ENCODE measurements around the gene GALNT2.

GALNT2 gene

DNA sequence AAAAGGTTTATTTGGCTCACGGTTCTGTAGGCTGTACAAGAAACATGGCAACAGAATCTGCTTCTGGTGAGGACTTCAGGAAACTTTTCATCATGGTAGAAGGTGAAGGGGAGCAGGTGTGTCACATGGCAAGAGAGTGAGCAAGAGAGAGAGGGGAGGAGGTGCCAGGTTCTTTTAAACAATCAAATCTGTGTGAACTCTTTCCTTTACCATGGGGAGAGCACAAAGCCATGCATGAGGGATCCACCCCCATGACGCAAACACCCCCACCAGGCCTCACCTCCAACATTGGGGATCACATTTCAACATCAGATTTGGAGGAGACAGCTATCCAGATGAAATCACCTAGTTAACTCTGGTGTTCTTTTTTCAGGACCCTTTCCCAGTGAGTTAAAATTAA, 103.6 kb downstream of the GALNT2 start:
- no peak for DNase-seq

DNA sequence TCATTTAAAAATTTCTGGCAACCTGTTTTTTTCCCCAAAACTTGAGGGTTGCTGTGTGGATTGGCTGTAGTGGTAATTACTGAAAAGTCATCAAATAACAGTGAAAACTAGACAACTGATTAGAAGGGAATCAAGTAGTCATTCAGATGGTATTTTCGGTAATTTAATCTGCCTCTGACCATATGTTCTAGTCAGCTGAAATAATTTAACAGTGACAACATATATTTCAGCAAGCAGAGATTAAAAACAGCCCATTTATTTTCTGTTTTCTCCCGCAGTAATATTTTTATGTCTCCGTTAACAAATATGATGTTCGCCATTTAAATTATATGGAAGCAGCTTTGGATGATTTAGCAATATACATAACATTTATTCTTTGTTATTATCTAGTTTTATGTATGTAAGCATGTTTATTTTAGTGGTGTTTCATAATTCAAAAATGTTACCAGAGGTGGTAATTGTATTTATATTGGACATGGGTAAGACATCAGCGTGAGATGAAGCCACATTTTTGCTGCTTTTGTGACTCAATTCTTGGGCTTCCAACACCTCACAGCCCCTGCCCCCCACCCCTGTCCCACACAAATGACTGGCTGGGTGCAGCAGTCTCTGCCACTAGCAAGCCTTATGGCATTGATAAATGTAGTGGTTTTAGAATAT, 104.4 kb downstream of the GALNT2 start:
- peak; percentile 71 for DNase-seq

GRCh38 chr1:230172016-230172537, 105.0 kb downstream of the GALNT2 start:
- no peak for DNase-seq

DNA sequence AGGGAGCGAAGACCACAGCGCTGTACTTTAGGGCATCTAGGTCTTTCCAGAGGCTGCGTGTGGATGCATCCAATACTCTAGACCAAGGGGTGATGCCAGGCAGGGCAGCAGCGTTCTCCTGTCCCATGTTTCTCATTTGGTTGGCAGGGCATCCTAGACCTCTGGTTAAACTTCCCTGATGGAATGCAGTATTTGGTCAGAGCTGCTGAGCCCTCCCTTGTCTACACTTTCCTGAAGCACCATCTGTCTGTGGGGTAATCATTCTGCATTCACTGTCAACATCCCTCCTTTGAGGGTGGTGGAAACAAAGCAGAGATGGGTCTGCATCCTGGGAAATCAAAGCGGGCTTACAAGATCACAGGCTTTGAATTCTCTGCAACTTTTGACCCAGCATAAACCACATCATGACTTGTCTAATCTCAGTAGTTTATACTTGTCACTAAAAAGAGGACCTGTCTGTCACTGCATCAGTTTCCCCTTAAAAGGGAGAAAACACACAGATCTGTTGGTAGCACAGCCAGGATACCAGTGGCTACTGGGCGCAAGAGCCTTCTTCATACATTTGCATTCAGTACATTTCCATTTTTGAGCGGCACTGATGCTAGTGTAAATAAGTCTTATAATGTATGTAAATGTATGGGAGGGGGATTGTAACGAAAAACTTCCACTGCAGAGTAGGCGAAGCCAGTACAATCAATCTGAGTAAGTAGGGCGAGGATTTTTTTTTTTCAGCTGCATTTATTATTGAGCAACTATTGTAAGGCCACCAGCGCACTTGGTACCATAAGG, 106.3 kb downstream of the GALNT2 start:
- DNase-seq: no peak

GRCh38 chr1:230174041-230174440, 107.0 kb downstream of the GALNT2 start:
- DNase-seq: no peak

- DNase-seq: no peak
Observed at GRCh38 chr1:230174471-230175162, 107.6 kb downstream of the GALNT2 start.

GRCh38 chr1:230175163-230175747, 108.2 kb downstream of the GALNT2 start:
- DNase-seq: no peak

DNA sequence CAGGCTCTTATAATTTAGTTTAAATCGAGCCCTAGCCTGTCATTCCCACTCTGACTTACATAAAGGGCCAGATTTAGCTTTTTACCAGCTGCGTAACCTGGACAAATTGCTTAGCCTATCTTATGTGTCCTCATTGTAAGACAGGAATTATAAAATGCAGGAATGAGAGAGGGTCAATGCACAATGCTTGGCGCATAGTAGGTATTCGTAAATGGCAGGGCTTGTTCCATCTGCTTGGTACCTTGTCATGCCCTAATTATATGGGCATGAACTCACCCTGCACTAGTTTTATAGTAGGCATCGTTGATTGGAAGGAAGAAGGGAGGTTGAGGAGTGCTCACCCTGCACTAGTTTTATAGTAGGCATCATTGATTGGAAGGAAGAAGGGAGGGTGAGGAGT, 108.8 kb downstream of the GALNT2 start:
- DNase-seq: no peak

DNA sequence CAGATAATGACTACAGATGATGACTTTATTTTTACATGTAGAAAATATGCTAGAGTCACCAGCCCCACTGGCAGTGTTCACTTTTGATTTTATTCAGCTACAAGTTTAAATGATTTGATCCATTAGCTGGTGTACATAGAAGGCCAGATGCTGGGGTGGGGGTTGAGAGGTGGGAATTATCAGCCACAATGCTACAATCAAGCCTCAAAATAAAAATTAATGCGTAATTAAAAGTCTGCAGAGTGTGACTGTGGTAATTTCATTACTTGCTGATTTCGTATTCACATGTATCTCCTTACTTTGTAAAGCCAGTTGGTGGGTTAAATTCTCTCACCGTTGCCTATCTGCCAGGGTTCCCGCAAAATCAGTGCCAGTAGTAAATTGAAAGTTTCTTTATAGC, 109.3 kb downstream of the GALNT2 start:
- DNase-seq: no peak

- peak; percentile 29 for DNase-seq
Observed at GRCh38 chr1:230176871-230177411, 109.9 kb downstream of the GALNT2 start.

DNA sequence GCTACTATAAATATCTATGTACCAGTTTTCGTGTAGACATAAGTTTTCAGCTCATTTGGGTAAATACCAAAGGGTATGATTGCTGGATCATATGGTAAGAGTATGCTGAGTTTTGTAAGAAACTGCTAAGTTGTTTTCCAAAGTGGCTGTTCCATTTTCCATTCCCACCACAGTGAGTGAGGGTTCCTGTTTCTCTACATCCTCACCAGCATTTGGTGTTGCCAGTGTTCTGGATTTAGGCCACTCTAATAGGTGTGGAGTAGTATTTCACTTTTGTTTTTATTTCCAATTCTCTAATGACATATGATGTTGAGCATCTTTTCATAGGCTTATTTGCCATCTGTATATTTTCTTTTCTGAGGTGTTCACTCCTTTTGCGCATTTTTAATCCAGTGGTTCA, 112.2 kb downstream of the GALNT2 start:
- no peak for DNase-seq

DNA sequence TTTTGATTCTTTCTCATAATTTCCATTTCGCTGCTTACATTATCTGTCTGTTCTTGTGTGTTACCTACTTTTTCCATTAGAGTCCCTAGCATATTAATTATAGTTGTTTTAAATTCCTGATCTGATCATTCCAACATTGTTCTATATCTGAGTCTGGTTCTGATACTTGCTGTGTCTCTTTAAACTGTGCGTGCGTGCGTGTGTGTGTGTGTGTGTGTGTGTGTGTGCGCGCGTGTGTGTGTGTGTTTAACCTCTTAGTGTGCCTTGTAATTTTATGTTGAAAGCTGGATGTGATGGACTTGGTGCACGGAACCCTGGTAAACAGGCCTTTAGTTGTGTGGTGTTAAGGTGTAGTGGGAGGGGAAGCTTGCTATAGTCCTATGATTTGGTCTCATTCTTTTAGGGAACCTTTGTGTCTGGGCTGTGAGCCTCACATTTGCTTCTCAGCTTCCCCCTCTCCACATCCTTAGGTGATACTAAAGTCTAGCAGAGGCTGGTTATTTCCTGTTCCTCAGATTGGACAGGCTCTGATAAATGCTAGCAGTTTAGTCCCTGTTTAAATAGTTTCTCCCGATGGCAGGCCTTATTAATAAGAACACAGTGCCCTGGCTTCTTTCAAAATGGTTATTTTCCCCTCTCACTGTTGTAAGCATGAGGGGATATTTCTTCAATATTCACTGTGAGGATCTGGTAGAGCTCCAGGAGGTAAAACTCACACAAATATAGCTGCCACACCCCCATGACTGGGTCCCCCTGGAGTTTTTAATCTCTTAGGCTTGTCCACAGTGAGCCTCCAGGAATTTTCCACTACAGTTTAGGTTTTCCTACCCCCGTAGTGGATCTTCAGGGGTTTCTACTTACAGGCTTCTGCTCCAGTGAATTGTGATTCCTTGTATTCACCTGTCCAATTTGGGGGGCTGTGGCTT, 118.3 kb downstream of the GALNT2 start:
- no peak for DNase-seq

GRCh38 chr1:230186003-230186863, 119.2 kb downstream of the GALNT2 start:
- DNase-seq: peak; percentile 77

GRCh38 chr1:230186874-230187273, 119.8 kb downstream of the GALNT2 start:
- DNase-seq: no peak

- DNase-seq: no peak
Observed at GRCh38 chr1:230187290-230187689, 120.3 kb downstream of the GALNT2 start.

DNA sequence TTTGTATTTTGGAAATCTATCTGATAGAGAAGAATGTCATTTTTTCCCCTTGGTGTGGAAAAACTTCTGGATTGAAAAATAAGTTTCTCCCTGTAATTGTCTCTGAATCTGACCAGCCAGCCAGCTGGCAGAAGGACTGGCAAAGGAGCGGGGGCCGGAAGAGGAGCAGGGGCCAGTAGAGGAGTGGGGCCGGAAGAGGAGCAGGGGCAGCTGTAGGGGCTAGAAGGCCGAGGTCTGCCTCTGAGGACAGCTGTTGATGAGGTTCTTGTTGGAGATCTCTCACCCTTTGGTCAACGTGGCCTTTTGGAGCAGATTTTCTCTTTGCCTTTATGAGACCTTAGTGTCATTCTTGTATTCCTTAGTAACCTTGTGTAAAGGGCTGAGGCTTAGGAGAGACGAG, 121.8 kb downstream of the GALNT2 start:
- DNase-seq: no peak

- no peak for DNase-seq
Observed at GRCh38 chr1:230189341-230189740, 122.3 kb downstream of the GALNT2 start.

GRCh38 chr1:230189824-230190223, 122.8 kb downstream of the GALNT2 start:
- DNase-seq: no peak

DNA sequence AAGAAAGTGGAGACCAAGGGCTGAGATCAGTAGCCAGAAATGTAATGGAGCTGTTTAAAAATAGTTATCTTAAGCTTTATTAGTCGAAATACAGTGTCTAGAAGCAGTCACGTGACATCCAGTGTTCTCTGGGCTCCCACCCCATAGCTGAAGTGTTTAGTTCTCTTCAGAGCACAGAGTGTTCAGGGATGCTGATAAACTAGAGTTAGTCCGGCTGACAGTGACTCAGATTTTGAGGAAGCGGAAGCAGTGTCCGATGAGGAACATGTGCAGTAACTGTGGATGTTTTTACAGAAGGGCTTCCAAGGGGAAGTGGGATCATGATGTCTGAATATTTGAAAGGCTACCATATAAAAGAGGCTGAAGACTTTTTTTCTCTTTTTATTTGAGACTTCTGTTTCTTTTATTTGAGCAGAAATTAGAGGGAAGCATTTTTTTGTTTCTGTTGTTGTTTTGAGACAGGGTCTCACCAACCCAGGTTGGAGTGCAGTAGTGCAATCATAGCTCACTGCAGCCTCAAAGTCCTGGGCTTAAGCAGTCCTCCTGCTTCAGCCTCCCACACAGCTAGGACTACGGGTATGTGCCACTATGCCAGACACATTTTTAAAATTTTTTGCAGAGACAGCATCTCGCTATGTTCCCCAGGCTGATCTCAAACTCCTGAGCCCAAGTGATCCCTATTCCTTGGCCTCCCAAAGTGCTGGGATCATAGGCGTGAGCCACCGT, 124.2 kb downstream of the GALNT2 start:
- DNase-seq: peak; percentile 63

- no peak for DNase-seq
Observed at GRCh38 chr1:230191855-230192254, 124.8 kb downstream of the GALNT2 start.
